Activated effector memory CD4-positive, alpha-beta T cell treated with anti-CD3 and anti-CD28 coated beads, Interleukin-2, amount 50 U/mL, for 16 hours (primary cell): ENCODE data around the gene AHCTF1.
"Not testable (repeated sequence)": the region's sequence is repeated elsewhere in the genome, so short reads cannot be mapped to it uniquely, and the experiment has no call there.

ENCODE experiments used
- DNase-seq: peaks from one replicate; pipeline ENCODE4 v3.0.0-alpha.2; 2020

Gene AHCTF1

DNA sequence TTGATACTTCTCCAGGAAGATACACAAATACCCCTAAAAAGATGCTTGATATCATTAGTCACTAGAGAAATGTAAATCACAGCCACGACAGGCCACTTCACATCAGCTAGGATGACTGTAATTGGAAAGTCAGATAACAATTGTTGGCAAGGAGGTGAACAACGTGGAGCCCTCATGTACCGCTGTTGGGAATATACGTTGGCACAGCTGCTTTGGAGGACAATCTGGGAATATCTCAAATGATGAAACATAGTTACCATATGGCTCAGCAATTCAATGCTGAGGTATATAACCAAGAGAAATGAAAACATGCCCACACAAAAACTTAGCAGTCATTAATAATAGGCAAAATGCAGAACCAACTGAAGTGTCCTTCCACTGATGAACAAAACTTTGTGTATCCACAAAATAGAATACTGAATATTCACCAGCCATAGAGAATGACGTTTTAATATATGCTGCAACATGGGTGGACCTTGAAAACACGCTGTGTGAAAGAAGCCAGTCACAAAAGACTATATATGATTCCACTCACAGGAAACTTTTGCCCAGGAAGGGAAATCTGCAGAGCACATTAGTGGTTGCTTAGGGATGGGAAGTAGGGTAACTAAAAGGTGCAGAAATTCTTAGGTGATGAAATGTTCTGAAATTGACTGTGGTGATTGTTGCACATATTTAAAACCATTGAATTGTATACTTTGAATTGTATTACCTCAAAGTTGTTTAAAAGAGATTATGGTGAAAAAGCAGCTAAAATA is 95.4 kb downstream of the AHCTF1 start:
- DNase-seq: no peak

DNA sequence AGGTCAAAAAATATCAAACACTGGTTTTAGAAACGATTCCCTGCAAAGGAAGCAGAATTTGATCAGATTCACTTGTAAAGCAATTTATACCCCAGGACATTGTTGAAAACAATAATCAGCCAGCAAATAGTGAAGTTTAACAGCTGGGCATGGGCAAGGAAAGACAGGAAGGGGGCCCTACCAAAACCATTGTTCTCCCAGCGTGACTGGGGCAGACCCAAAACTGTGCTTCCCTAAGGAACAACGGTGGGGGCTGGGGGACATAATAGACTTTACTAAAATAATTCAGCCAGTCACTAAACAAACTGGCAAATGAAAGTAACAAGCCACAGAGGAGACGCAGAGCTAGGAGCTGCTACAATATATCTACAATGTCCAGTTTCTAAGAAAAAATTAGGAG is 100.2 kb downstream of the AHCTF1 start:
- DNase-seq: no peak

DNA sequence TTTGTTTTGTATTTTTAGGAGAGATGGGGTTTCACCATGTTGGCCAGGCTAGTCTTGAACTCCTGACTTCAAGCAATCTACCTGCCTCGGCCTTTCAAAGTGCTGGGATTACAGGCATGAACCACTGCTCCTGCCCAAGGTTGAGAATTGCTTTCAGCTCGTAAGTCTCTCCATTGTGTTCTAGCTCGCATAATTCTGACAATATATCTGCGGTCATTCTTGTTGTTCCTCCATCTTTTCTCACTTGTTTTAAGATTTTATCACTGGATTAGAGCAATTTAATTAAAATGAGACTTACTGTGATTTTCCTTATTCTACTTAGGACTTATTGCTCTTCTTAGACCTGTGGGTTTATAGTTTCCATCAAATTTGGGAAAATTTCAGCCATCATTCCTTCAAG is 102.9 kb downstream of the AHCTF1 start:
- DNase-seq: no peak

DNA sequence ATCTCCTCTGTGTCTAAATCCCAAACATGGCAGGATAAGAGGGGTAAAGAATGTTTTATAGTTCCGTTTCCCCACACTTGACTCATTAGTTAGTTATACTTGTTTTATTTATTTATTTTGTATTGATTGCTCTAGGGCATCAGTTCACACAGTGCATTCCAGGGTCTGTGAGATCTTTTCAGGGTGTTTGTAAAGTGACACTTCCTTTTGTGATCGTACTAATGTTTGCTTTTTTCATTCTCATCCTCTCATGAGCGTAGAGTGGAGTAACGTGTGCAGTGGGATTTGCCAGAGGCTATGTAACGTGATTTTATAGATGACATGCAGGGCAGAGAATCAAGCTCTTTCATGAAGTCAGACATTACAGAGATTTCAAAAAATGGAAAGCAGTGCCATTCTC is 104.4 kb downstream of the AHCTF1 start:
- DNase-seq: no peak

DNA sequence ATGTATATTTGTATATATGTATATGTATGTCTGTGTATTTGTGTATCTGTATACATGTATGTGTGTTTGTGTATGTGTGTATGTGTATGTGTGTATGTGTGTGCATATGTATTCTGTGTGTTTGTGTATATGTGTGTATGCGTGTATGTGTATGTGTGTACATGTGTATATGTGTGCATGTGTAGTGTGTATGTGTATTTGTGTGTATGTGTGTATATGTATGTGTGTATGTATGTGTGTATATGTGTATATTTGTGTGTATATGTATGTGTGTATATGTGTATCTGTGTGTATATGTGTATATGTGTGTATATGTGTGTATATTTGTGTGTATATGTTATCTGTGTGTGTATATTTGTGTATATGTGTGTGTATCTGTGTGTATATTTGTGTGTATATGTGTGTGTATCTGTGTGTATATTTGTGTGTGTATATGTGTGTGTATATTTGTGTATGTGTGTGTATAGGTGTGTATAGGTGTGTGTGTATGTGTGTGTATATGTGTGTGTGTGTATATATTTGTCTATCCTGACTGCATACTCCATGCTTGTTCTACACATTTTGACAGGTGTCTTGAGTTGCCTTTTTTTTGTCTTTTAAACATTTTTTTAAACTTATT is 106.1 kb downstream of the AHCTF1 start:
- no peak for DNase-seq

DNA sequence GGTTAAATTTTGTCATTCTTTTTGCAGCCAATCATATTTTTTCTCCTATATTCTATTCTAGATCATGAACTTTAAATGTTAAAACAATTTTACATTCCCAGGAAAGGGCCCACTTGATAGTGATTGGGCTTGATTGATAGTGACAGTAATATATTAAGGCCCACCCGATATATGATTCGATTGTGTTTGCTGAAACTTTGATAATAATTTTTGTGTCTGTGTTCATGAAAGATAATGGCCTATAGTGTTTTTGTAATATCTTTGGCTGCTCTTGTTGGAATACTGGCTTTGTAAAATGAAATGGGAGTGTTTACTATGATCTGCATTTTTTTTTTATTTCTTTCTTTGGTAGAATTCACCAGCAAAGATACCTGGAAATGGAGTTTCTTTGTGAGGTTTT is 107.2 kb downstream of the AHCTF1 start:
- no peak for DNase-seq

DNA sequence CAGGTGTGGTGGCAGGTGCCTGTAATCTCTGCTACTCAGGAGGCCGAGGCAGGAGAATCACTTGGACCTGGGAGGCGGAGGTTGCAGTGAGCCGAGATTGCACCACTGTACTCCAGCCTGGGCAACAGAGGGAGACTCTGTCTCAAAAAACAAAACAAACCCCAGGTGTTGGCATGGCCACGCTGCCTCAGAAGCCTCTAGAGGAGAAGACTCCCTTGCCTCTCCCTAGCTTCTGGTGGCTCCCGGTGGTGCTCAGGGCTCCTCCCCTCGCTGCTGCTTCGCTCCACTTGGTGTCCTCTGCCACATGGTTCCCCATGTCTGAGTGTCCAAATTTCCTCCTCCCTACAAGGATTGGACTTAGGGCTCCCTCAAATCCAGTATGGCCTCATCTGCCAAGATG is 109.6 kb downstream of the AHCTF1 start:
- DNase-seq: not testable (repeated sequence)

DNA sequence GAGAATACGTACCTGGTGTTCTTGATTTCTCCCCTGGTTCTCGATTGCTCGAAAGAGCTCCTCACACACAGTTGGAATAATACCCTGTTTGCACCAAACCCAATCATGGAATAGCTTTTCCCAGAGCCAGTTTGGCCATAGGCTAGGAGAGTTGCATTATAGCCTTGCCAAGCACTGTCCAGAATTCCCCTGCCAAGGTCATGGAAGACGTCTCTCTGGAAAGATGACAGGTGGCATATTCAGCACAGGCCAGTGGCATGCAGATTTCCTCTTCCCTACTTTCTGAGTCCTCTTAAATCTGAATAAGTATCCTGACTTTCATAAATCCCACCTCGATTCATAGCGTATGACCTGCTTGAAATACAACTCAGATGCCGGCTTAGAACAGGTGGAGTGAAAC is 111.1 kb downstream of the AHCTF1 start:
- DNase-seq: no peak

DNA sequence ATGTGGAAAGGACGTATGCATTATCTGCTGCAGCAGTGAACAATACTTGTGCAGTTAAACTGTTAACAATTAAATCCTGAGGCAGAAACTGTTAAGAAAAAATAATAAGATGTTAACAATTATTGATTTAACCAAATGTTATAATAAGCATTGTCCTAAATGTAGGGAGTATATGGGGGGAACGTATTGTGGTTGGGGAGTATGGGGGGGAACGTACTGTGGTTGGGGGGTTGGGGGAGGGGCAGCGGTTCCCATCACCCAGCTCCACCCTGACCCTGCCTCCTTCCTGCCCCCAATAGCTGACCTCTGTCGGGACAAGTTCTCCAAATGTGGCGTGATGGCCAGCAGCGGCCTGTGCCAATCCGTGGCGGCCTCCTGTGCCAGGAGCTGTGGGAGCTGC is 114.0 kb downstream of the AHCTF1 start:
- not testable (repeated sequence) for DNase-seq

DNA sequence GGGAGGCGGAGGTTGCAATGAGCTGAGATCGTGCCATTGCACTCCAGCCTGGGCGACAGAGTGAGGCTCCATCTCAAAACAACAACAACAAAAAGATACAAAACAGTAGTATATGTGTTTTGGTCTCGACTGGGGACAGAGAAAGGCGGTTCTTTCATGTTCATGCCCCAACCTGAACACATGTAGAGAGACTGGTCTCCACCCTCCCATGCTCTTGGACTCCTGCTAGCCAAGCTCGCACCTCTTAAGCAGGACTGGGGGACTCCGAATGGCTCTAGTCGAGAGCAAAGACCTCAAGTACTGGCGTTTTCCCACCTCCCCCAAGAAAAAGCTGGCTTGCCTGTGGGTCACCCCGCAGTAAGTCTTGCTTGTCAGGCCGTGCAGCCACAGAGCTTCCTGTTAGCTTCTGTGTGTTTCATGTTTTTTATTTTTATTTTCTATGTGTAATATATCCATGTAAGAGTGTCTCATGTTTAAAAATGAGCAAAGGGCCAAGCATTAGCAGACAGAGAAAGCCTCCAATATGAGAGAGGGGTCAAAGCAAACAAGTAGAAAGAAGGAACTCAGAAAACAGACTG is 116.0 kb downstream of the AHCTF1 start:
- no peak for DNase-seq

DNA sequence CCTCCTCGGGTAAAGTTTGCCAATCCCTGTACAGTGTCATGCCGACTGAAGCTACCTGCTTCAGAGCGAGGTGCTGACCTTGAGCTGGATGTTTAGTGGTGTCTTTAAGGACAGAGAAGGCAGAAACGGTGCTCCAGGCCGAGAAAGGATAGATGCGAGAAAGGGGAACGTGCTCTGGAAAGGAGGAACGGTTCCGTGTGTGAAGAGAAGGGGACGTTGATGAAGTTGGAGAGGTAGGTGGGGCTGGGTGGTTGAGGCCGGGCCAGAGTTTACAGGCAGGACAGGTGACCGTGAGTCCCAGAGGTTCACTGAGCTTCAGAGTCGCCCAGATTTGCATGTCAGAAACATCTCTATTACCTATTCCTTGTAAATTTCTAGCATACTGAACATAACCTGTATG is 116.9 kb downstream of the AHCTF1 start:
- DNase-seq: no peak

DNA sequence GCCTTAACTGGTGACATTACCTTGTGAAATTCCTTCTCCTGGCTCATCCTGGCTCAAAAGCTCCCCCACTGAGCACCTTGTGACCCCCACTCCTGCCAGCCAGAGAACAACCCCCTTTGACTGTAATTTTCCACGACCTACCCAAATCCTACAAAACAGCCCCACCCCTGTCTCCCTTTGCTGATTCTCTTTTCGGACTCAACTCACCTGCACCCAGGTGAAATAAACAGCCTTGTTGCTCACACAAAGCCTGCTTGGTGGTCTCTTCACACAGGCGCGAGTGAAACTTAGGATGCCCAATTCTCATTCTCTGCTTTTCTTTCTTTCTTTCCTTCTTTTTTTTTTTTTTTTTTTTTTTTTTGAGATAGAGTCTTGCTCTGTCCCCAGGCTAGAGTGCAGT is 118.4 kb downstream of the AHCTF1 start:
- DNase-seq: not testable (repeated sequence)

DNA sequence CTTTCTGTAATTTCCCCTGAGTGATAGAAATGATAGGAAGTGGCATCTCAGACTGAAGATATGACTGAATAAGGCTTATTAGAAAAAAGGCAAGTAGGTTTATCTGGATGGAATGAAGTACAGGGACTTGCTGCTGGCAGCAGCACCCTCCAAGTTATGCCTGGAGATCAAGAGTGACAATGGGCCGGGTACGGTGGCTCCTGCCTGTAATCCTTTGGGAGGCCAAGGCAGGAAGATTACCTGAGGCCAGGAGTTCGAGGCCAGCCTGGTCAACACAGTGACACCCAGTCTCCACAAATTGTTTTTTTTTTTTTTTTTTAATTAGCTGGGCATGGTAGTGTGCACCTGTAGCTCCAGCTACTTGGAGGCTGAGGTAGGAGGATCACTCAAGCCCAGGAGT is 119.8 kb downstream of the AHCTF1 start:
- DNase-seq: no peak

DNA sequence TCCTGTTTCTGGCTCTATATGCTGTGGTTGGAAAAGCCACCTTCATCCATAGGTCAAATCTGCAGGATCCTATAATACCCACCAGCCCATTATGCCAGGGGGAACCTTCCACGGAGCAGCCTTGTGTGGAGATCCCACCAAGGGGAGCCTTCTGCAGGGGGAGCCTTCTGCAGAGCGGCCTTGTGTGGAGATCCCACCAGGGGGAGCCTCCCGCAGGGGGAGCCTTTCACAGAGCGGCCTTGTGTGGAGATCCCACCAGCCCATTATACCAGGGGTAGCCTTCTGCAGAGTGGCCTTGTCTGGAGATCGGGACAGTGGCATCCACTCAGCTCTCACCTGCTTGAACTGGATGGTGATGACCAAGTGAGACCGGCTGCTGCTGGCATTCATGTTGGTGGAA is 122.3 kb downstream of the AHCTF1 start:
- DNase-seq: no peak

DNA sequence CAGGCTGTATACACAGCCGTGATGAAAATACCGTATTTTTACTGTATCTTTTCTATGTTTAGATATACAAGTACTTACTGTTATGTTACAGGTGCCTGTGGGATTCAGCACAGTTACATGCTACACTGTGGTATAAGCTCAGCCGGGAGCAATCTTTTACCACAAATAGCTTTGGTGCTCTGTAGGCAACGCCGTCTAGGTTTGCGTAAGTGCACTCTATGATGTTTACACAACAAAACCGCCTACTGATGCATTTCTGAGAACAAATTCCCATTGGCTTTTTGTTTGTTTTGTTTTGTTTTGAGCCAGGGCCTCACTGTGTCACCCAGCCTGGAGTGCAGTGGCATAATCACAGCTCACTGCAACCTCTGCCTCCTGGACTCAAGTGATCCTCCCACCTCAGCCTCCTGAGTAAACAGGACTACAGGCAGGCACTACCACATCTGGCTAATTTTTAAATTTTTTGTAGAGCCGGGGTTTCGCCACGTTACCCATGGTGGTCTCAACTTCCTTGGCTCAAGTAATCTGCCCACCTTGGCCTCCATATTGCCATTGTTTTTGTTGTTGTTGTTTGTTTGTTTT is 126.5 kb downstream of the AHCTF1 start:
- no peak for DNase-seq

DNA sequence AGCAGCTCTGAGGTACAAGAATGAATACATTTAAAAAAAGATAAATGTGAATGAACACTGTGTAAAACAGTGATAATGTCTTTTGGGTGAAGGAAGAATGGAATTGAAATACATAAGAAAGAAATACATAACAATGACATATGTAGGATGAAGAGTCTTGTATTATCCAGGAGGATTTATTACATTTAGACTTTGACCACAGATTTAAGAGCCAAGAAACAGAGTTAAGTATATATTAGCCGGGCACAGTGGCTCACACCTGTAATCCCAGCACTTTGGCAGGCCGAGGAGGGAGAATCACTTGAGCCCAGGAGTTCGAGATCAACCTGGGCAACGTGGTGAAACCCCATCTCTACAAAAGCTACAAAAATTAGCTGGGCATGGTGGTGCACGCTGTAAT is 127.9 kb downstream of the AHCTF1 start:
- no peak for DNase-seq

DNA sequence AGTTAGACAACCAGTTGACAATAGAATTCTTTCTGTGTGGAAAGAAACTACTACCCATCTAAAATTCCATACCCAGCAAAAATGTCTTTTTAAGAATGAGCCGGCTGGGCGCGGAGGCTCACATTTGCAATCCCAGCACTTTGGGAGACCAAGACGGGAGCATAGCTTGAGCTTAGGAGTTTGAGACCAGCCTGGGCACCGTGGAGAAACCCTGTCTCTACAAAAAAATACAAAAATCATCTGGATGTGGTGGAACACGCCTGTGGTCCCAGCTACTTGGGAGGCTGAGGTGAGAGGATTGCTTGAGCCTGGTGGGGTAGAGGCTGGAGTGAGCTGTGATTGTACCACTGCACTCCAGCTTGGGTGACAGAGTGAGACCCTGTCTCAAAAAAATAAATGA is 128.4 kb downstream of the AHCTF1 start:
- no peak for DNase-seq

DNA sequence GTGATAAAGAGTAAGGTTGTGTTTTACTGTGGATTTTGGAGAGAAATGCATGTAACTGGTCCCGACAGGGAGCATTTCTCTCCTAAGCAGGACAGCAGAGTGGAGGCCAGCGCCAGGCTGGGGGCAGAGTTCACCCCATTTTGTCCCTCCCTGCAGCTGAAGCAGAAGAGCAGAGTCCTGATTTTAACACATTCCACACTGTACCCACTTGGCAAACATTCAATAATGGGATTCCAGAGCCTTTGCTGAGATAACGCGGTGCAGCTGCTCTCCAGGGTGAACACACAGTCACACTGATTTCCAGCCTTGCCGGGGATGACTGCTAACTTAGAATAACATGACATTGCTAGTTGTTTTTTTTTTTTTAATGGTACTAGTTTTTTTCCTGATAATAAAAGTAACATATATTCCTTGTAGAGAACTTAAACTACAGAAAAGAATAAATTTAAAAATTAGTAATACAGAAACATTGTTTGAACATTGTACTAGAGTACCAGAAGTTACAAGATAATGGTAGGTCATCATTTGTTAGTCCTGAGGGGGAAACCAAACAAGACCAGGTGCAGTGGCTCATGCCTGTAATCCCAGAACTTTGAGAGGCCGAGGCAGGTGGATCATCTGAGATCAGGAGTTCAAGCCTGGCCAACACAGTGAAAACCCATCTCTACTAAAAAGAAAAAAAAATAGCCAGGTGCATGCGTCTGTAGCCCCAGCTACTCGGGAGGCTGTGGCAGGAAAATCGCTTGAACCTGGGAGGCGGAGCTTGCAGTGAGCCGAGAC is 130.3 kb downstream of the AHCTF1 start:
- DNase-seq: peak; percentile 33

DNA sequence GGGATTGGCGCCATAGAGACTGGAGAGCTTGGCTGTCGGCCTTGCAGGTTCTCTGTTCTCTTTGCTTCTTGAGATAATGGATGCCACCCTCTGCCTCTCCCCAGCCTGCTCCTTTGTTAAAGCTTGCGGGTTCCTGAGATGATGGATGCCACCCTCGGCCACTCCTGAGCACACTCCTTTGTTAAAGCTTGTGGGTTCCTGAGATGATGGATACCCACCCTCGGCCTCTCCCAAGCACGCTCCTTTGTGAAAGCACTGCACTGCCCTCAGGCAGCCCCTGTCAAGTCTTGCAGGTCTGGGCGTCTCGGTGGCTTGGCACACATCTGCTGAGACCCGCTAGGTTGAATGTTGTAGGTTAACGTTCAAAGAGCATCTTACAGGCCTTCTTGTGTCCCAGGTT is 131.0 kb downstream of the AHCTF1 start:
- DNase-seq: no peak

DNA sequence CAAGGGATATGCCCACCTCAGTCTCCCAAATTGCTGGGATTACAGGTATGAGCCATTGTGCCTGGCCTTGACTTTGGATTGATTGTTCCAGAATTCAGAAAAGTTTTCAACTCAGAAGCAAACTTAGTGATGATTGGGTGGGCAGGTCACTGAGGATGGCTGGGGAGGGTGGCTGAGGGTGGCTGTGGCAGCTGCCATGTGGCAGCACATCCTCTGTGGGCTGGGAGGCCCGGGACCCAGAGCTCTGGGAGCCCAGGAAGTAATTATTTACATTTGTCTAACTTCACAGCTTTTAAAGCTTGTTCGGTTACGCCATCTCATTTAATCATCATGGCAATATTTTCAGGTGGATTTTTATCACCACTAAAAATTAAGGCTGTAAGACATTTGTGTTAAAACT is 131.4 kb downstream of the AHCTF1 start:
- DNase-seq: no peak

DNA sequence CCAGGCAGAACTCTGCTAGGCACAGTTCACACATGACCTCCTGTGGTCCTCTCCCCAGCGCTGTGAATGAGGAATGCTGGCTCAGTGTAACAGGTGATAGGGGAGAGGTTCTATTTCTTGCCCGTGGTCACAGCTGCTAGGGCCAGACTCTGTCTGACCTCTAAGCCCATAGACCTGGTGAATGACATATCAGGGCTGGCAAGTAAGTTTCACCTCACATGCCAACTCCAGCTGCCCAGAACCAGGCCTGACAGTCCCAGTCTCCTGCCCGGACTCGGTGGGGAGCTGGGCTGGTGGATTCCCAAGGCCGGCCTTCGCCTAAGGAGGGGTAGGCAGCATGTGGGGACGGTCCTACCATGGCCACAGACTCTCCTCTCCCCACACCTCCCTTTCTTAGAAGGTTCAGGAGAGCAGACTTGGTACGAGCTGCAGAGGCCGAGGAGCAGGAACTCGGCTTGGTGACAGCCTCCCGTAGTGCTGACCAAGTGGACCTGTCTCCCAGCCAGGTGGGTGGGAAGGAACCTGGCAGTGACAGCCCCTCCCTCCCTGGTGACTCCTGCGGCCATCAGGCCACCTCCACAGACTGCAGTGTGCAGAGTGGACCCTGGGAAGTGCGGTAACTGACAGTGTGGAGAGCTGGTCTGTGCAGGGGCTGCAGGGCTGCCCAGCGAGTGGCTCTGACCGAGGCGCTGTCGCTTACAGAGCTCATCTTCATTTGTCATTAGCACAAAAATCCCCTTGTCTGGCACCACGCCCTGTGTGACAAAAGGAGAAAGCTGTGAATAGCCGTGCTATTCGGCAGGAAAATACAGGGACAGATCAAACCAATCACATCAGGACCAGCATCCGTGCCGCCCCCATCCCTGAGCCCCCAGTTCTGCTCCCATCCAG is 132.9 kb downstream of the AHCTF1 start:
- DNase-seq: peak; percentile 16

DNA sequence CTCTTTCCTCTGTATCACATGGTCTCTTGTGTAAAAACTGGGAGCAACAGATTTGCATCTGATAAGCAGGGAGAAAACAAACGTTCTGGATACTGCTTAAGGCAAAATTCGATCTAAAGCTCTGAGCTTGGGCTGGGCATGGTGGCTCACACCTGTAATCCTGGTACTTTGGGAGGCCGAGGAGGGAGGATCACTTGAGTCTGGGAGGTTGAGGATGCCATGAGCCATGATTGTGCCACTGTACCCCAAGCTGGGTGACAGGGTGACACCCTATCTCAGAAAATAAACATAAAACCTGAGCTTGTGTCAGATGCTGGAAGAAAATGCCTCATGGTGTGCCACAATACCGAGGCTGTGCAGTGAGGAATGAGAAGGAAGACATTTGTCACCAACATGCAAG is 133.6 kb downstream of the AHCTF1 start:
- peak; percentile 16 for DNase-seq
